Measurements from ENCODE around the gene ANXA10.

DNA sequence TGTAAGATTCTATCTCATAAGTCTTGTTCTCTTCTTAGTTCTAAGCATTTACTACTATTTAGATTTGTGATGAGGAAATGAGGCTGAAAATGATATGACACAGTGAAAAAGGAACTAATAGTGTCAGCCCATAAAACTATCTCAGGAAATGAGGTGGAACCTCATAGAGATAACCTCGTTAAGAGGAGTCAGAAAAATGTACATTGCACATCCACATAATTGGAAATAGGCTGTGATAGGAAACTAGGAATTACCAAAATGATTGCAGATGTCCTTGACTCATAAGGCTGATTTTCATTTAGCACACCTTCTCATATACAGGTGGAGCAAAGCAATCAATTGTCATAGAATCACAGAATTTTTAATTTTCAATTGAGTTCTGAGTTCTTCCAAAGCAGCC, 26.8 kb downstream of the ANXA10 start:
- TF ChIP-seq EZH2phosphoT487 (IDR thresholded peaks at IDR 0.05; ENCODE audit: borderline replicate concordance, low read depth), result no peak
- TF ChIP-seq, protein P1, sequence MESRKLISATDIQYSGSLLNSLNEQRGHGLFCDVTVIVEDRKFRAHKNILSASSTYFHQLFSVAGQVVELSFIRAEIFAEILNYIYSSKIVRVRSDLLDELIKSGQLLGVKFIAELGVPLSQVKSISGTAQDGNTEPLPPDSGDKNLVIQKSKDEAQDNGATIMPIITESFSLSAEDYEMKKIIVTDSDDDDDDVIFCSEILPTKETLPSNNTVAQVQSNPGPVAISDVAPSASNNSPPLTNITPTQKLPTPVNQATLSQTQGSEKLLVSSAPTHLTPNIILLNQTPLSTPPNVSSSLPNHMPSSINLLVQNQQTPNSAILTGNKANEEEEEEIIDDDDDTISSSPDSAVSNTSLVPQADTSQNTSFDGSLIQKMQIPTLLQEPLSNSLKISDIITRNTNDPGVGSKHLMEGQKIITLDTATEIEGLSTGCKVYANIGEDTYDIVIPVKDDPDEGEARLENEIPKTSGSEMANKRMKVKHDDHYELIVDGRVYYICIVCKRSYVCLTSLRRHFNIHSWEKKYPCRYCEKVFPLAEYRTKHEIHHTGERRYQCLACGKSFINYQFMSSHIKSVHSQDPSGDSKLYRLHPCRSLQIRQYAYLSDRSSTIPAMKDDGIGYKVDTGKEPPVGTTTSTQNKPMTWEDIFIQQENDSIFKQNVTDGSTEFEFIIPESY (IDR thresholded peaks at IDR 0.05; ENCODE audit: borderline replicate concordance, low read depth), result no peak
- TF ChIP-seq MXI1 (IDR thresholded peaks at IDR 0.05; ENCODE audit: low read depth, low read length), result no peak
- TF ChIP-seq, protein P2, sequence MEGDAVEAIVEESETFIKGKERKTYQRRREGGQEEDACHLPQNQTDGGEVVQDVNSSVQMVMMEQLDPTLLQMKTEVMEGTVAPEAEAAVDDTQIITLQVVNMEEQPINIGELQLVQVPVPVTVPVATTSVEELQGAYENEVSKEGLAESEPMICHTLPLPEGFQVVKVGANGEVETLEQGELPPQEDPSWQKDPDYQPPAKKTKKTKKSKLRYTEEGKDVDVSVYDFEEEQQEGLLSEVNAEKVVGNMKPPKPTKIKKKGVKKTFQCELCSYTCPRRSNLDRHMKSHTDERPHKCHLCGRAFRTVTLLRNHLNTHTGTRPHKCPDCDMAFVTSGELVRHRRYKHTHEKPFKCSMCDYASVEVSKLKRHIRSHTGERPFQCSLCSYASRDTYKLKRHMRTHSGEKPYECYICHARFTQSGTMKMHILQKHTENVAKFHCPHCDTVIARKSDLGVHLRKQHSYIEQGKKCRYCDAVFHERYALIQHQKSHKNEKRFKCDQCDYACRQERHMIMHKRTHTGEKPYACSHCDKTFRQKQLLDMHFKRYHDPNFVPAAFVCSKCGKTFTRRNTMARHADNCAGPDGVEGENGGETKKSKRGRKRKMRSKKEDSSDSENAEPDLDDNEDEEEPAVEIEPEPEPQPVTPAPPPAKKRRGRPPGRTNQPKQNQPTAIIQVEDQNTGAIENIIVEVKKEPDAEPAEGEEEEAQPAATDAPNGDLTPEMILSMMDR (IDR thresholded peaks at IDR 0.05), result no peak
- no peak for TF ChIP-seq TEAD4 (IDR thresholded peaks at IDR 0.05; ENCODE audit: borderline replicate concordance, insufficient read depth)
- no peak for TF ChIP-seq MEF2A (IDR thresholded peaks at IDR 0.05; ENCODE audit: borderline replicate concordance, low read depth)
